HG03108 (cell line): ENCODE results near the gene IDI1.
A peak's percentile ranks its signal among the peaks of the same experiment; 100 is the strongest.
"Not testable (repeated sequence)": the region's sequence is repeated elsewhere in the genome, so short reads cannot be mapped to it uniquely, and the experiment has no call there.

Source experiments
- ATAC-seq: cut with Tn5 transposase; IDR thresholded peaks from one replicate; pipeline ENCODE4 v1.9.1; 2021; ENCODE audit warnings: moderate library complexity; ENCODE audit not compliant: unreplicated experiment

IDI1 gene

GRCh38 chr10:1036341-1036791, 12.6 kb downstream of the IDI1 start:
- peak; percentile 64 for ATAC-seq

- ATAC-seq, result no peak
These were observed 13.7 kb downstream of the IDI1 start for GRCh38 chr10:1035201-1035600.

- ATAC-seq, result no peak
These were observed 14.2 kb downstream of the IDI1 start for GRCh38 chr10:1034758-1035157.

- no peak for ATAC-seq
These were observed 15.3 kb downstream of the IDI1 start for GRCh38 chr10:1033601-1034000.

- ATAC-seq, result no peak
These were observed 19.1 kb downstream of the IDI1 start for GRCh38 chr10:1029838-1030237.

GRCh38 chr10:1026578-1026977, 22.3 kb downstream of the IDI1 start:
- ATAC-seq, result no peak

- ATAC-seq, result no peak
These were observed 23.2 kb downstream of the IDI1 start, which contains the start of gene IDI2 for GRCh38 chr10:1025683-1026082. TSS of gene IDI2 (minus strand) at chr10:1025859. CDS start at chr10:1024723, 1,136 bp downstream.

- ATAC-seq, result no peak
These were observed 24.8 kb downstream of the IDI1 start for GRCh38 chr10:1024103-1024502.

- ATAC-seq, result no peak
These were observed 26.5 kb downstream of the IDI1 start for GRCh38 chr10:1022413-1022812.

- ATAC-seq, result no peak
These were observed 28.0 kb downstream of the IDI1 start for GRCh38 chr10:1020958-1021357.

- ATAC-seq, result no peak
These were observed 28.5 kb downstream of the IDI1 start for GRCh38 chr10:1020460-1020859.

- ATAC-seq, result no peak
These were observed 29.6 kb downstream of the IDI1 start for GRCh38 chr10:1019362-1019761.

- no peak for ATAC-seq
These were observed 33.2 kb downstream of the IDI1 start for GRCh38 chr10:1015688-1016087.

- ATAC-seq, result no peak
These were observed 37.2 kb downstream of the IDI1 start for GRCh38 chr10:1011696-1012095.

- no peak for ATAC-seq
These were observed 38.2 kb downstream of the IDI1 start for GRCh38 chr10:1010703-1011102.

- ATAC-seq, result not testable (repeated sequence)
These were observed 39.0 kb downstream of the IDI1 start for GRCh38 chr10:1009947-1010346.

GRCh38 chr10:1009071-1009494, 39.8 kb downstream of the IDI1 start:
- ATAC-seq, result no peak

GRCh38 chr10:1007583-1007982, 41.3 kb downstream of the IDI1 start:
- no peak for ATAC-seq

GRCh38 chr10:1006573-1006972, 42.3 kb downstream of the IDI1 start:
- no peak for ATAC-seq

- no peak for ATAC-seq
These were observed 44.8 kb downstream of the IDI1 start for GRCh38 chr10:1003884-1004670.

GRCh38 chr10:1002425-1003006, 46.4 kb downstream of the IDI1 start:
- no peak for ATAC-seq

- ATAC-seq, result no peak
These were observed 51.5 kb downstream of the IDI1 start for GRCh38 chr10:997266-998022.
